Pancreas (tissue), 10 donors: Measurements from ENCODE around the gene SLC1A1. TPM values are rescaled to one million over a fixed set of nuclear protein-coding genes. Genes with fewer than 3 reads are reported as not detected.
A peak's percentile ranks its signal among the peaks of the same experiment; 100 is the strongest.

ENCODE experiments used
- ATAC-seq, 4 donors: fragments of 200-7000 bp; cut with Tn5 transposase; one replicate each; pipeline versions ENCODE4 v1.8.0 to v1.9.1; 2020; ENCODE audit warnings: mild to moderate bottlenecking in 4 of 4, moderate library complexity in 4 of 4
- DNase-seq, 6 donors: peaks; one replicate each; pipeline ENCODE4 v3.0.0-alpha.2; 2020
- FAIRE-seq: peaks from 2 replicates; lab custom pipeline; 2012; peaks lifted over from hg19 to GRCh38; lab: Jason Lieb, UNC
- H3K27ac ChIP-seq, 4 donors: fragments of 200-600 bp; sonication (generic); 1 replicate in 3 of 4; 2 replicates in 1 of 4; pipeline versions ENCODE4 v1.5.0 to v1.8.0; 2020
- H3K27me3 ChIP-seq, 4 donors: fragments of 200-600 bp; one replicate each; pipeline ENCODE4 v1.8.0; 2021
- H3K36me3 ChIP-seq, 3 donors: fragments of 200-600 bp; sonication (generic) in 1 of 3; one replicate each; pipeline versions ENCODE4 v1.5.0 to v1.8.0; 2020 to 2021
- H3K4me1 ChIP-seq, 3 donors: fragments of 200-600 bp; one replicate each; pipeline ENCODE4 v1.8.0; 2021
- H3K4me3 ChIP-seq, 4 donors: fragments of 200-600 bp; sonication (generic) in 2 of 4; one replicate each; pipeline versions ENCODE4 v1.5.0 to v1.8.0; 2020 to 2021
- H3K9me3 ChIP-seq, 4 donors: fragments of 200-600 bp; one replicate each; pipeline ENCODE4 v1.8.0; 2021
- WGBS, 2 donors: extraction: QIAGEN DNeasy Blood & Tissue Kit; methylation state at CpG; one replicate each; pipeline ENCODE4 v1.1.7; 2013; 5-methylcytosine and 5-hydroxymethylcytosine counted together
- intact Hi-C, 3 donors: fragments of 100-400 bp; cut with DNase I; formaldehyde crosslinking; loops; one replicate each; pipeline versions ENCODE4 v1.11.1 to v1.14.2; 2022
- polyA plus RNA-seq, 2 donors: library from polyadenylated mRNA; stranded (reverse); fragments of 200-250 nt; gene quantifications; one replicate each; pipeline ENCODE4 v1.2.3, GENCODE V29; 2013
- total RNA-seq, 6 donors: library from RNA; stranded (reverse); fragmentation: NEBNext Ultra II Directional in 4 of 6; extraction: Animal tissue kit (Norgen Biotek cat#: 25700) in 4 of 6; gene quantifications; one replicate each; pipeline versions ENCODE4 v1.2.1 to v1.2.4, GENCODE V29; 2021 to 2023
- TF ChIP-seq, protein P1 (sequence below), 4 donors: fragments of 200-600 bp; sonication (generic) in 3 of 4; IDR thresholded peaks; one replicate each; pipeline versions ENCODE4 v1.5.0 to v1.8.0; 2021; ENCODE audit warnings: antibody characterized with exemption in 4 of 4
- donor health status: healthy with polysubstance abuse.
- donor health status: DM: no; HTN: no; CAD: no; lungs with moderate emphysema.
- donor health status: DM: no; HTN: no; CAD: no.
- donor health status: control.
- donor health status: control.
- donor health status: Bipolar disorder and iron deficiency.
- donor health status: DM: yes; HTN: yes; CAD: no.
- donor health status: DM: no; HTN: no; CAD: no.
- donor health status: DM: no; HTN: no; CAD: no.
- donor health status: DM: yes; HTN: yes; CAD: no.

SLC1A1 gene
- total and polyA plus RNA-seq, 8 donors: 1.3 to 4.9 (median 2.5) TPM

DNA sequence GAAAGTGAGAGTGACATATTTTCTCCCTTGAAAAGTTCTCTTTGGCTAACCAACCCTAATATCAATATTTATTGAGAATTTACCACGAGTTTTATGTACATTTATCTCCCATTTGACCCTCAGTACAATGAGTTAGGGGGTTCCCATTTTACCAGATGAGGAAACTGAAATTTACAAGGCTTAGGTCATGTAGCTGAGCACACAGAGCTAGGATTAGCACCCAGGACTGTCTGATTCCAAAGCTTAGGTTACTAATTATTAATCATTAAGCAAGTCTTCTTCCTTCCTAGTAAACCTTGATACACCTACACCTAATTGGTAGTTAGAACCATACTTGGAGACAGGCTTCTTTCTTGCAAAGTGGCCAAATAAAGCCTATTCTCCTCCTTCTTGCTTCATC lies 12.2 kb downstream of the SLC1A1 start:
- H3K27me3 ChIP-seq: no peaks in the 10 kb centered on the region
- H3K4me3 ChIP-seq: no peak overlapping the region
- no peak for ATAC-seq
- TF ChIP-seq, protein P1, sequence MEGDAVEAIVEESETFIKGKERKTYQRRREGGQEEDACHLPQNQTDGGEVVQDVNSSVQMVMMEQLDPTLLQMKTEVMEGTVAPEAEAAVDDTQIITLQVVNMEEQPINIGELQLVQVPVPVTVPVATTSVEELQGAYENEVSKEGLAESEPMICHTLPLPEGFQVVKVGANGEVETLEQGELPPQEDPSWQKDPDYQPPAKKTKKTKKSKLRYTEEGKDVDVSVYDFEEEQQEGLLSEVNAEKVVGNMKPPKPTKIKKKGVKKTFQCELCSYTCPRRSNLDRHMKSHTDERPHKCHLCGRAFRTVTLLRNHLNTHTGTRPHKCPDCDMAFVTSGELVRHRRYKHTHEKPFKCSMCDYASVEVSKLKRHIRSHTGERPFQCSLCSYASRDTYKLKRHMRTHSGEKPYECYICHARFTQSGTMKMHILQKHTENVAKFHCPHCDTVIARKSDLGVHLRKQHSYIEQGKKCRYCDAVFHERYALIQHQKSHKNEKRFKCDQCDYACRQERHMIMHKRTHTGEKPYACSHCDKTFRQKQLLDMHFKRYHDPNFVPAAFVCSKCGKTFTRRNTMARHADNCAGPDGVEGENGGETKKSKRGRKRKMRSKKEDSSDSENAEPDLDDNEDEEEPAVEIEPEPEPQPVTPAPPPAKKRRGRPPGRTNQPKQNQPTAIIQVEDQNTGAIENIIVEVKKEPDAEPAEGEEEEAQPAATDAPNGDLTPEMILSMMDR (IDR thresholded peaks at IDR 0.05): no peak
- no peak for FAIRE-seq
- H3K36me3 ChIP-seq: no peaks in the 10 kb centered on the region
- intact Hi-C loops: no loop called here
- H3K4me1 ChIP-seq: no peaks in the 10 kb centered on the region
- H3K27ac ChIP-seq: no peak overlapping the region
- no peak for DNase-seq
- no peaks in the 10 kb centered on the region for H3K9me3 ChIP-seq
- WGBS, 2 donors: 72 to 80% methylated on average over 1 of the region's 1 CpG

DNA sequence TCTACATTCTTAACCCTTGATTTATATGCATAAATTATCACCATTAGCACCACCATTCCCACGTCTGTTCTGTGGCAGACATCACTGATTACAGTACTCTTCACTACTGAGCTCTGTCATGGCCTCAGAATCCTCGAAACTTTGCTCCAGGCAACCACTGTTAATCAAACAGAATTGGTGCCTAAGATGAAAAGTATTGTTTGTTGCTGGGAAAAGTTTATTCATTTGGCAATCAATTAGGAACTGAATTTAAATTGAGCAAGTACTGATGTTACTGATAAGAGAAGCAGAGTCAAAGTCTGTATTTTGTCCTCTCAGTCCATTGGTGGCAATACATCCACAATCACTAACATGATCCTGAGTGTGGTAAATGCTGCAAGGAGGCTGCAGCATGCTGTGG lies 12.8 kb downstream of the SLC1A1 start:
- WGBS, 2 donors: 69 to 79% methylated on average over 2 of the region's 2 CpGs
- ATAC-seq (no peak), FAIRE-seq (no peak), DNase-seq (no peak)
- H3K27ac ChIP-seq: no peak overlapping the region
- H3K4me1 ChIP-seq: no peaks in the 10 kb centered on the region
- no peaks in the 10 kb centered on the region for H3K9me3 ChIP-seq
- H3K36me3 ChIP-seq: no peaks in the 10 kb centered on the region
- intact Hi-C loops: no loop called here
- no peak overlapping the region for H3K4me3 ChIP-seq
- H3K27me3 ChIP-seq: no peaks in the 10 kb centered on the region
- TF ChIP-seq, protein P1 (IDR thresholded peaks at IDR 0.05): no peak

DNA sequence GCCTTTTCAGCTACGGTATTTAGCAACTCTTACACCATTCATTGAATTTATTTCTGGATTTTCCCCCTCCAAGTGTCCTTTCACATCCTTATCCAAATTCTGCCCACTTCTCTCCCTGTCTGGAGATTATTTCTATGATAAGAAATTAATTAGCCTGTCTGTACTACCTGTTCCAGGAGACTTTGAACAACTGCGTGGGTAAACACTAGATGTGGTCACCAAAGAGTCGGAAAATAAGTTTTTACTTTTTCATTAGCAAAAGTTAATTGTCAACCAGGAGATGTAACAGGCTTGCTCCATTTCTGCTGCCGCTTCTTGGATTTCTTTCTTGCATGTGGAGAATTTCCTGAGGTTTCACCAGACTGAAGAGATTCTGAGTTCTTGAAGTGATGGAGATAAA lies 14.0 kb downstream of the SLC1A1 start:
- H3K4me1 ChIP-seq: no peaks in the 10 kb centered on the region
- DNase-seq (no peak), ATAC-seq (no peak), FAIRE-seq (no peak)
- TF ChIP-seq, protein P1 (IDR thresholded peaks at IDR 0.05): no peak
- H3K27ac ChIP-seq: no peak overlapping the region
- no peaks in the 10 kb centered on the region for H3K9me3 ChIP-seq
- intact Hi-C loops: no loop called here
- H3K27me3 ChIP-seq: no peaks in the 10 kb centered on the region
- no peak overlapping the region for H3K4me3 ChIP-seq
- H3K36me3 ChIP-seq: no peaks in the 10 kb centered on the region
- 70 to 90% methylated on average over 4 of the region's 4 CpGs for WGBS, 2 donors

DNA sequence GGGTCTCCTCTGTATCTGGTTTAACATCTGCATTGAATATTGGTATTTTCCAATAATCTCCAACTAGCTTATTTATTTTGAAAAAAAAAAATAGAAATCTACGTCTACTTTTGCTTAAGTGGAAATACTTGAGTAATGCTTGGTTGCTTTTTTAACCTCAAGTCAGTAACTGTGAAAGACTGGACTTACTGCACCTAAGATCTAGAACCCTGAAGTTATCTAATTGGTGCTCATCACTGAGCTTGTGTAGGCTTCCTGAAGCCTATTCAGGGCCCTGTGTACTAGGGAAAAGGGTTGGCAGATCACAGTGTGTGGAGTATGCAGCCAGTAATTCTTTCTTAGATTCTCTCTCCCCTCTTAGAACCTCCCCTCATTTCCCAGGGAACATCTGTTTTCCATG lies 16.2 kb downstream of the SLC1A1 start:
- WGBS, 2 donors: 82 to 92% methylated on average over 1 of the region's 1 CpG
- Histone ChIP-seq H3K9me3 (no peaks in the 10 kb centered on the region), H3K36me3 (no peaks in the 10 kb centered on the region), H3K27ac (no peak overlapping the region), H3K4me3 (no peak overlapping the region), H3K27me3 (no peaks in the 10 kb centered on the region), H3K4me1 (no peaks in the 10 kb centered on the region)
- DNase-seq: no peak
- TF ChIP-seq, protein P1 (IDR thresholded peaks at IDR 0.05): no peak
- ATAC-seq: no peak
- FAIRE-seq: no peak
- intact Hi-C loops: no loop called here

DNA sequence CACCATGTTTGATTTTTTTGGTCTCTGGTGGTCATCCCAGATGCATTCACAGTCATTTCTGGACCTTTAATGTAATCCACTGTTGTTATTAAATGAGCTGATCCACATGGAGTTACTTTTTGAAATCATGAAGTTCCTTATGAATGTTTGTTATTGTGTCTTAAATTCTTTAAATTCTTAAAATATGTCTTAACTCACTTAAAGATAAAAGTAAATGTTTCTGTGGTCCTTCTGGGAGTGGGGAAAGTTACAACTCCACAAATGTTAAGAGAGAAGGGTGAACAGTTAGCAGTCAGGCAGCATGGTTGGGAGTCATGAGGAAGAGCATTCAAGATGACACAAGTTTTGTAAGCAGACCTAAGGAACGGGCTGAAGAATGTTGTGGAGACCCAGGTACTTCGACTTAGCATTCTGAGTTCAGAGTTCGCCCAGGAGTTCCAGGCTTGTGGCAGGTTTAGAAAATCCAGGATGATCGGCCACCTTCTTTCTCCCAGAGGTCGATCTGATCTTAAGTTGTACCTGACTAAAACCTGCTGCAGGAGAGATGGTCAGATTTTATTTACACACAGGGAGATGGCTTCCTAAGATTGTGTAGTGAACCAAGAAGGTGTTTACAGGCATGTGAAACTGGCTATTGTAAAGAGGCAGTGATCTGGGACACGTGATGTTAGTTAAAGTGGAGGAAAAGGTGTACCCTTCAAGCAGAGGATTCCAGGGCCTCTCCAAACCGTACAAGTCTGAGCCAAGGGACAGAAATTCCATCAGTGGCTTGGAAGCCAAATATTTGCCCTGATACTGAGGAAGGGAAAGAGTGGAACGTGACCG lies 17.2 kb downstream of the SLC1A1 start:
- WGBS, 2 donors: 51 to 52% methylated on average over 9 of the region's 9 CpGs
- intact Hi-C loops: no loop called here
- no peak for DNase-seq

More for the DNA sequence above, 17.2 kb downstream of the SLC1A1 start:
- ATAC-seq (no peak), FAIRE-seq (no peak)
- Histone ChIP-seq H3K27me3 (no peaks in the 10 kb centered on the region), H3K4me1 (no peaks in the 10 kb centered on the region), H3K9me3 (no peaks in the 10 kb centered on the region), H3K27ac (peak overlapping the region in 1 of 4 donors; percentile 15), H3K4me3 (no peak overlapping the region), H3K36me3 (no peaks in the 10 kb centered on the region)
- TF ChIP-seq, protein P1 (IDR thresholded peaks at IDR 0.05): no peak
